ENCODE measurements around the gene INTS11. TPM values are rescaled to one million over a fixed set of nuclear protein-coding genes. Genes with fewer than 3 reads are reported as not detected.

The INTS11 gene
- total and polyA plus RNA-seq, 9 of the 15 experiments (the other 6 are each of a cell fraction or from before 2014, with no cell fraction given): 3.6 to 183 (median 110) TPM

- TF ChIP-seq RERE (CRISPR knock-in tag; IDR thresholded peaks at IDR 0.05; ENCODE audit: borderline replicate concordance) (no peak), ZNF583 (CRISPR knock-in tag; IDR thresholded peaks at IDR 0.05) (no peak), TAF15 (IDR thresholded peaks at IDR 0.05; ENCODE audit: low read depth, low read length) (no peak), LARP7 (IDR thresholded peaks at IDR 0.05) (no peak), PPARD (CRISPR knock-in tag; IDR thresholded peaks at IDR 0.05) (no peak), BCLAF1 (IDR thresholded peaks at IDR 0.05; ENCODE audit: borderline replicate concordance in 1 of 2, control insufficient read depth in 1 of 2, low read depth in 2 of 2, low read length in 1 of 2) (no peak), ZNF239 (CRISPR knock-in tag; IDR thresholded peaks at IDR 0.05) (no peak), RFX1 (IDR thresholded peaks at IDR 0.05) (no peak), ZNF57 (CRISPR knock-in tag; IDR thresholded peaks at IDR 0.05) (no peak), ZNF395 (CRISPR knock-in tag; IDR thresholded peaks at IDR 0.05) (peak; percentile 86), MCM7 (IDR thresholded peaks at IDR 0.05) (no peak), GABPA (tag; conservative IDR thresholded peaks at IDR 0.05; ENCODE audit: low read depth) (peak; percentile 90), KLF16 (IDR thresholded peaks at IDR 0.05) (no peak), ZNF140 (CRISPR knock-in tag; IDR thresholded peaks at IDR 0.05) (no peak), SAP30 (IDR thresholded peaks at IDR 0.05; ENCODE audit: borderline replicate concordance, insufficient read depth, low read depth, low read length, poor library complexity, severe bottlenecking) (peak; percentile 91), FOSL1 (tag; conservative IDR thresholded peaks at IDR 0.05) (peak; percentile 63; the same call in 1 of the 2 replicates), ZFPM2 (CRISPR knock-in tag; IDR thresholded peaks at IDR 0.05) (no peak), SAFB (IDR thresholded peaks at IDR 0.05; ENCODE audit: borderline replicate concordance, low read depth, low read length) (peak; percentile 86)
Measured at GRCh38 chr1:1307923-1308755, 16.3 kb downstream of the INTS11 start, which contains the start of the genes ACAP3 and PUSL1 (continued).

All from K562 (cell line).